ENCODE data around the gene ZHX3. TPM values are rescaled to one million over a fixed set of nuclear protein-coding genes. Genes with fewer than 3 reads are reported as not detected.

ZHX3 gene
- polyA plus RNA-seq, 1 experiment: 24.1 TPM

DNA sequence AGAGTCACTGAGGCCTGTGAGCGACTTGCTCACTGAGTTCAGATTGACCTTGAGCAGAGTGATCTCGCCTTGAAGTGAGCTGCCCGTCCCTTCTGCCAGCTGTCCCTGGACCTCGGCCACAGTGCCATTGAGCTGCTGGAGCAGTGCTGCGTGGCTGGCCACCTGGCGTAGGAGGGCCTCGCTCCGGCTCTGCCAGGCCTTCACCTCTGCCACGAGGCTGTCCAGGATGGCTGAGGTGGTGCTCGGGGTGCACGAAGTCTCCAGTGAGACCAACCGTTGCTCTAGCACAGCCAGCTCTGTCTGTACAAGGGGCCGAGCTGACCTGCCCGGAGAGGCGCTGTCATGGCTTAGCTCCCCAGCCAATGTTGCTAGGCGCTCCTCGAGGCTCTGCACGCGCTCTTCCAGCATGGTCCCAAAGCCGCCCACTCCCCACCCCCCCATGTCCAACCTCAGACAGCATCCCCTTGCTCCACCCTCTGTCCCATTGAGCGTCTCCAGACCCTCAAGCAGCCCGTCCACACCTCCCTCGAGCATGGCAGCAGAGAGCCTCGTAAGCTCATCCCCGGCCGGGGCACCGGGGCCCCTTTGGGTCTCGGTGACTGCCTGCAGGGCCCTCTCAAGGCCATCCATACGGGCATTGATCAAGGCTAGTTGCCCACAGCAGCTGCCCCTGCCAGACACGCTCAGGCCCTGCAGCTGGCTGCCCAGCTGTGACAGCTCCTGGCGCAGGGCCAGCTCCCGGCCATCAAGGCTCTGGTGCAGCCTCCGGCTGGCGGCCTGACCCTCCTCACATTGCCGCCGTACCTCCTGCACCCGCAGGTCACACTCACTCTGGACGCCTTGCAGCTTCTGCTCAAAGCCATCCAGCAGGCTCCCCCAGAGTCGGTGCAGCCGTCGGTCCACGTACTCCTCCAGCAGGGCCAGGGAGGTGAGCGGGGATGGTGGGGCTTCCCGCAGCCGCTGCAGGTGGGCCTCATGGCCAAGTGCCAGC, 44.5 kb upstream of the ZHX3 start:
- ChIA-PET POLR2A (no interaction called here), CTCF (interaction anchor here (0.5 to 1.1 kb wide), 4 partner anchors 37 to 390 kb away, joined by 3 to 4 read pairs (median 3); no protein-coding TSS in a partner anchor)
- Histone ChIP-seq H3K27ac (ENCODE audit: low read depth, low read length) (no peak overlapping the region), H3K4me3 (ENCODE audit: low read depth, low read length) (no peak overlapping the region), H3K9me3 (ENCODE audit: control insufficient read depth, insufficient read depth, low read length) (peaks cover 3% of the 10 kb centered on the region; the same call in 1 of the 2 replicates), H3K27me3 (ENCODE audit: control insufficient read depth, insufficient read depth, low read length) (peaks cover 27% of the 10 kb centered on the region)
- DNase-seq (ENCODE audit: low read depth, low spot score): no peak
- TF ChIP-seq, protein P1, sequence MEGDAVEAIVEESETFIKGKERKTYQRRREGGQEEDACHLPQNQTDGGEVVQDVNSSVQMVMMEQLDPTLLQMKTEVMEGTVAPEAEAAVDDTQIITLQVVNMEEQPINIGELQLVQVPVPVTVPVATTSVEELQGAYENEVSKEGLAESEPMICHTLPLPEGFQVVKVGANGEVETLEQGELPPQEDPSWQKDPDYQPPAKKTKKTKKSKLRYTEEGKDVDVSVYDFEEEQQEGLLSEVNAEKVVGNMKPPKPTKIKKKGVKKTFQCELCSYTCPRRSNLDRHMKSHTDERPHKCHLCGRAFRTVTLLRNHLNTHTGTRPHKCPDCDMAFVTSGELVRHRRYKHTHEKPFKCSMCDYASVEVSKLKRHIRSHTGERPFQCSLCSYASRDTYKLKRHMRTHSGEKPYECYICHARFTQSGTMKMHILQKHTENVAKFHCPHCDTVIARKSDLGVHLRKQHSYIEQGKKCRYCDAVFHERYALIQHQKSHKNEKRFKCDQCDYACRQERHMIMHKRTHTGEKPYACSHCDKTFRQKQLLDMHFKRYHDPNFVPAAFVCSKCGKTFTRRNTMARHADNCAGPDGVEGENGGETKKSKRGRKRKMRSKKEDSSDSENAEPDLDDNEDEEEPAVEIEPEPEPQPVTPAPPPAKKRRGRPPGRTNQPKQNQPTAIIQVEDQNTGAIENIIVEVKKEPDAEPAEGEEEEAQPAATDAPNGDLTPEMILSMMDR (IDR thresholded peaks at IDR 0.05; ENCODE audit: low read depth, low read length): no peak

DNA sequence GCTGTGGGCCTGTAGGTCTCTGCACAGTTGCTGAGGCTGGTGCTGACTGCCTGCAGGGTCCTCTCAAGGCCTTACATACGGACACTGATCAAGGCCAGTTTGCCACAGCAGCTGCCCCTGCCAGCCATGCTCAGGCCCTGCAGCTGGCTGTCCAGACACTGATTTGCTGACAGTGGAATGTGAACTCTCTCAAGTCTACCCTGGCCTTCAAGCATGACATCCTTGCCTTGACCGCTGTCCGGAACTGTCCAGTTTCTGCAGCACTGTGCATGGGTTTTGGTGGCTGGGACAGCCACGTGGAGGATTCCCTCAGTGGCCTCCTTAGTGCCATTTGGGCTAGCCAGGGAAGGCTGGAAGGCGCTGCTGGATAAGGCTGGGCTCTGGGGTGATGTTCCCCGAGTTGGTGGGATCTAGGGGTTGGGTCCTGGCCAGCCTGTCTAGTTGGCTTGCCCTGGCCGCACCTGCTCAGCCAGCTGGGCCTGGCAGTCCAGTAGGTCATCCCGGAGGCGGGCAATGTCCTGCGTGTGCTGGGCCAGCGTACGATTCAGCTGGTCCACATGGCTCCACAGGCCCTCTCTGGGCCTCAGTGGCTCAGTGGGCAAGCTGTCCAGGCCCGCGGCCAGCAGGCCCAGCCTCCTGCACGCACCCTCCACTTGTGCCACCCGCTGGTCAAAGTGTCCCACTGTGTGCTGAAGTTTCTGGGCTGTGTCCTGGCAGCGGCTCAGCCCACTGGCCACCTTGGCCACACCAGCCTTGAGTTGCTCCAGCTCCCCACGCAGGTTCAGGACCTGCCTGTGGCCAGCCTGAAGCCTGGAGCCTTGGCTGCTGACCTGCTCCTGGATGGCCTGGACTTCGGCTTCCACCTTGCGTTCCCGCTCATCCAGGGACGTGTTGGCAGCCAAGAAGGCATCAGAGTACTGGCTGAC, 43.6 kb upstream of the ZHX3 start:
- H3K27ac ChIP-seq (ENCODE audit: low read depth, low read length): no peak overlapping the region
- ChIA-PET CTCF (interaction anchor here (0.6 to 1.1 kb wide), 2 partner anchors 188 to 389 kb away, joined by 3 to 4 read pairs; no protein-coding TSS in a partner anchor), POLR2A (no interaction called here)
- peaks cover 3% of the 10 kb centered on the region; the same call in 1 of the 2 replicates for H3K9me3 ChIP-seq (ENCODE audit: control insufficient read depth, insufficient read depth, low read length)
- H3K27me3 ChIP-seq (ENCODE audit: control insufficient read depth, insufficient read depth, low read length): peaks cover 24% of the 10 kb centered on the region
- H3K4me3 ChIP-seq (ENCODE audit: low read depth, low read length): no peak overlapping the region
- DNase-seq (ENCODE audit: low read depth, low spot score): no peak
- TF ChIP-seq, protein P1 (IDR thresholded peaks at IDR 0.05; ENCODE audit: low read depth, low read length): no peak

DNA sequence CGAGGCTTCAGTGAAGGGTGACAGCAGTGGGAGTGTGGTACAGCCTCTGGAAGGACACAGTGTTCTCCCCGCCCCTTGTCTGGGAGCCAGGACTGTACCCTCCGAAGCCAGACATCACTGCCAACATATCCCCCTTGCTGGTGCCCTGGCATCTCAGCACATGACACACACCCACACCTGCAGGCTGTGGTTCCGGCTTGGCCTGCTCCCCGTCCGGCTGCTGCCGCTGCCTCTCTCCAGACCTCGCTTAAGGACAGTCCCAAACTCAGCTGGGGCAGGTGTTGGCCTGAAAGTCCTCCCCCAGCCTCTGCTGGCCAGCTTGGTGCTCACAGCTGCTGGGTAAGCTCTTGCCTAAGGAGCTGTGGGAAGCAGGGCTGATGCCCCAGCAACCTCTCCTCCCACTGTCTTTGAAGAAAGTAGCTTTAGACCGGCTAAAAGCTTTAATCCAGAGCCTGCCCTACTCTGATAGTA, 42.0 kb upstream of the ZHX3 start:
- Histone ChIP-seq H3K4me3 (ENCODE audit: low read depth, low read length) (no peak overlapping the region), H3K27ac (ENCODE audit: low read depth, low read length) (no peak overlapping the region), H3K9me3 (ENCODE audit: control insufficient read depth, insufficient read depth, low read length) (peaks cover 3% of the 10 kb centered on the region; the same call in 1 of the 2 replicates), H3K27me3 (ENCODE audit: control insufficient read depth, insufficient read depth, low read length) (peaks cover 10% of the 10 kb centered on the region)
- CTCF ChIA-PET: interaction anchor here (0.6 to 1.4 kb wide), 2 partner anchors 23 to 186 kb away, joined by 3 to 5 read pairs; no protein-coding TSS in a partner anchor
- TF ChIP-seq, protein P1 (IDR thresholded peaks at IDR 0.05; ENCODE audit: low read depth, low read length): no peak
- no peak for DNase-seq (ENCODE audit: low read depth, low spot score)
- POLR2A ChIA-PET: interaction anchor here (0.6 kb wide), 1 partner anchor 11 kb away, joined by 4 read pairs; no protein-coding TSS in a partner anchor

DNA sequence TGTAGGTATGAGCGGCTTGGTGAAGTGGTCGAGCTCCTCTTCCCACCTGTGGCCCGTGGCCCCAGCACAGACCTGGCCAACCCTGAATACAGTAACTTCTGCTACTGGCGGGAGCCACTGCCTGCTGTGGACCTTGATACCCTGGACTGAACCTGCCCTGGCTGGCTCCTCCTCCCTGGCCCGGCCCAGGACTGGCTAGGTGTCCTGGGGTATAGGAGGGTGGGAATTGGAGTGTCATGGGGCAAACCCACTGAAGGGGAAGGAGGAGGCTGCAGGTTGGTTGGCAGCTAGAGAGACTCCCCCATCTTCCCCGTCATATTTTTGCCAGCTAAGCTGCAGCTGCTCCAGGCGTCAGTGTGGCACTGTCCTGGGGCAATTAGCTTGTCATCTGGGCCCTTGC, 41.2 kb upstream of the ZHX3 start:
- ChIA-PET CTCF (interaction anchor here (0.6 to 1.4 kb wide), 3 partner anchors 24 to 186 kb away, joined by 3 to 8 read pairs (median 5); no protein-coding TSS in a partner anchor), POLR2A (no interaction called here)
- DNase-seq (ENCODE audit: low read depth, low spot score): no peak
- no peak overlapping the region for H3K27ac ChIP-seq (ENCODE audit: low read depth, low read length)
- TF ChIP-seq, protein P1 (IDR thresholded peaks at IDR 0.05; ENCODE audit: low read depth, low read length): no peak
- H3K9me3 ChIP-seq (ENCODE audit: control insufficient read depth, insufficient read depth, low read length): peaks cover 3% of the 10 kb centered on the region; the same call in 1 of the 2 replicates
- peaks cover 2% of the 10 kb centered on the region for H3K27me3 ChIP-seq (ENCODE audit: control insufficient read depth, insufficient read depth, low read length)
- H3K4me3 ChIP-seq (ENCODE audit: low read depth, low read length): no peak overlapping the region

Measured in AG04450 (cell line).